SU-DHL-6 (cell line): Measurements from ENCODE around the gene TUBA1A.

ENCODE experiments used
- H2AFZ ChIP-seq: fragments of 200-600 bp; sonication (generic); 2 replicates; pipeline ENCODE4 v1.6.1; 2014; ENCODE audit warnings: low read depth, mild to moderate bottlenecking, moderate library complexity, mixed read lengths, antibody characterized with exemption, low read length; ENCODE audit not compliant: severe bottlenecking
- H3F3A ChIP-seq: fragments of 200-600 bp; shearing (Covaris generic); 2 replicates; pipeline ENCODE4 v1.6.0; 2016; ENCODE audit warnings: antibody characterized with exemption, mild to moderate bottlenecking; ENCODE audit not compliant: insufficient read depth
- H3K27ac ChIP-seq: fragments of 200-600 bp; sonication (generic); 2 replicates; pipeline ENCODE4 v1.5.1; 2016; ENCODE audit warnings: low read depth, mild to moderate bottlenecking, low read length, moderate library complexity, mixed read lengths
- H3K27me3 ChIP-seq: fragments of 200-600 bp; sonication (generic), shearing (Covaris generic); 2 replicates; pipeline ENCODE4 v1.6.0; 2014; ENCODE audit warnings: mild to moderate bottlenecking, low read length
- H3K36me3 ChIP-seq: fragments of 200-600 bp; sonication (generic); 2 replicates; pipeline ENCODE4 v1.6.1; 2014; ENCODE audit warnings: mild to moderate bottlenecking, low read length, mixed read lengths
- H3K4me2 ChIP-seq: fragments of 300-600, 200-600 bp; shearing (Covaris generic), sonication (generic); 2 replicates; pipeline ENCODE4 v1.6.0; 2014; ENCODE audit warnings: low read length, low read depth, mild to moderate bottlenecking; ENCODE audit not compliant: poor library complexity, severe bottlenecking
- H3K4me3 ChIP-seq: fragments of 200-600 bp; sonication (generic); 2 replicates; pipeline ENCODE4 v1.5.1; 2014; ENCODE audit warnings: antibody characterized with exemption, low read length, mild to moderate bottlenecking, mixed read lengths; ENCODE audit not compliant: insufficient read depth, poor library complexity, severe bottlenecking
- H3K79me2 ChIP-seq: fragments of 200-600 bp; sonication (generic); 2 replicates; pipeline ENCODE4 v1.6.1; 2014; ENCODE audit warnings: mild to moderate bottlenecking, low read length, moderate library complexity; ENCODE audit not compliant: insufficient read depth
- H3K9ac ChIP-seq: fragments of 200-600 bp; sonication (generic); 2 replicates; pipeline ENCODE4 v1.7.0; 2014; ENCODE audit warnings: mild to moderate bottlenecking, low read length
- H3K9me2 ChIP-seq: fragments of 200-600 bp; sonication (generic); replicated peaks from 2 replicates; pipeline ENCODE4 v1.6.1; 2014; ENCODE audit warnings: low read length; ENCODE audit not compliant: insufficient read depth
- H3K9me3 ChIP-seq: fragments of 200-600 bp; sonication (generic); 2 replicates; pipeline ENCODE4 v1.6.1; 2014; ENCODE audit warnings: low read length, mixed read lengths; ENCODE audit not compliant: insufficient read depth
- H4K20me1 ChIP-seq: fragments of 200-600 bp; sonication (generic); 2 replicates; pipeline ENCODE4 v1.6.1; 2014; ENCODE audit warnings: low read depth, mild to moderate bottlenecking, antibody characterized with exemption, low read length, moderate library complexity, mixed read lengths
- CTCF ChIP-seq: fragments of 200-600 bp; sonication (generic); IDR thresholded peaks from one replicate; pipeline ENCODE4 v1.5.1; 2017; ENCODE audit warnings: antibody characterized with exemption, mild to moderate bottlenecking, low read length, moderate library complexity; ENCODE audit not compliant: insufficient read depth, poor library complexity, severe bottlenecking
- EZH2phosphoT487 ChIP-seq: fragments of 200-600 bp; sonication (generic), shearing (Covaris generic); conservative IDR thresholded peaks from 2 replicates; pipeline ENCODE4 v1.6.1; 2018; ENCODE audit warnings: mild to moderate bottlenecking, antibody characterized with exemption, low read length, moderate library complexity, mixed read lengths

TUBA1A gene

GRCh38 chr12:49225576-49226166 is 36.8 kb upstream of the TUBA1A start:
- Histone ChIP-seq H3F3A (no peaks in the 10 kb centered on the region), H3K9me2 (no peaks in the 10 kb centered on the region), H3K4me2 (no peak overlapping the region), H3K4me3 (no peak overlapping the region), H3K9ac (no peak overlapping the region), H2AFZ (no peak overlapping the region), H3K36me3 (no peaks in the 10 kb centered on the region), H3K27ac (no peak overlapping the region), H3K9me3 (no peaks in the 10 kb centered on the region), H4K20me1 (no peaks in the 10 kb centered on the region), H3K27me3 (no peaks in the 10 kb centered on the region), H3K79me2 (no peaks in the 10 kb centered on the region)
- TF ChIP-seq CTCF = no peak
- no peak for TF ChIP-seq EZH2phosphoT487

DNA sequence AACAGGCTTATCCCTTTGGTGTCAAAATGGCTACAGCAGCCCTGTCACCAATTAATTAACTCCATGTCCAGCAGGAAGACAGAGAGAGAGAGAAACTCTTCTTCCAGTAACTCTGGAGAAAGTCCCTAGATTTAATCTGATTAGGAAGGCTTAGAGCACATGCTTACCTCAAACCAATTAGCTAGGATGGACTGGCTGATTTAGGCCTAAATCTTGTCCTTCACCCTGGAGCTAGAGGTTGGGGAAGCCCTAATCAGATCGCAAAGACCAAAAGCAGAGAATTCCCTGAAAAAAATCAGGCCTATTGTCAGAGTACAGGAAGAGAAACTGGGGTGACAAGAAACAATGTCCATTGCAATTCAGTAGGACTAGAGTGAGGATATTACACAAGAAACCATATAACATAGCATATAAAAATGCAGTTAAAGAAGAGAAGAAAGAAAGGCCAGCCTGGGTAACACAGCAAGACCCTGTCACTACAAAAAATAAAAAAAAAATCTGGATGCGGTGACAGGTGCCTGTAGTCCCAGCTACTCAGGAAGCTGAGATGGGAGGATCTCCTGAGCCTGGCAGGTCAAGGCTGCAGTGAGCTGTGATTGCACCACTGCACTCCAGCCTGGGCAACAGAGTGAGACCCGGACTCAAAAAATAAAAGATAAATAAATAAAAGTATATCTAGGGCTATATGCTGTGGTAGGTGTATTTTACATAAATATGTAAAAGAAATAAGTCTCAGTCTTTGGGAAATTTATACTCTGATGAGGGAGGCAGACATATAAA is 34.9 kb upstream of the TUBA1A start:
- no peak for TF ChIP-seq CTCF
- TF ChIP-seq EZH2phosphoT487 = no peak
- H3F3A ChIP-seq = no peaks in the 10 kb centered on the region
- H2AFZ ChIP-seq = no peak overlapping the region
- no peaks in the 10 kb centered on the region for H3K9me3 ChIP-seq
- no peaks in the 10 kb centered on the region for H3K27me3 ChIP-seq
- no peaks in the 10 kb centered on the region for H3K9me2 ChIP-seq
- no peaks in the 10 kb centered on the region for H3K36me3 ChIP-seq
- no peaks in the 10 kb centered on the region for H4K20me1 ChIP-seq
- no peak overlapping the region for H3K4me2 ChIP-seq
- no peak overlapping the region for H3K4me3 ChIP-seq
- no peak overlapping the region for H3K9ac ChIP-seq
- no peak overlapping the region for H3K27ac ChIP-seq
- H3K79me2 ChIP-seq = no peaks in the 10 kb centered on the region

GRCh38 chr12:49223122-49223521 is 34.2 kb upstream of the TUBA1A start:
- Histone ChIP-seq H3K9me3 (no peaks in the 10 kb centered on the region), H2AFZ (no peak overlapping the region), H3K36me3 (no peaks in the 10 kb centered on the region), H4K20me1 (no peaks in the 10 kb centered on the region), H3K79me2 (no peaks in the 10 kb centered on the region), H3K27ac (no peak overlapping the region), H3K27me3 (no peaks in the 10 kb centered on the region), H3F3A (no peaks in the 10 kb centered on the region), H3K4me3 (no peak overlapping the region), H3K9ac (no peak overlapping the region), H3K4me2 (no peak overlapping the region), H3K9me2 (no peaks in the 10 kb centered on the region)
- TF ChIP-seq CTCF (no peak), EZH2phosphoT487 (no peak)
